NCI-H2107 (cell line): Measurements from ENCODE around the gene CCNJ.
"Not testable (repeated sequence)": the region's sequence is repeated elsewhere in the genome, so short reads cannot be mapped to it uniquely, and the experiment has no call there.

ENCODE experiments used
- DNase-seq: peaks from one replicate; lab custom pipeline; 2025; lab: John Stamatoyannopoulos, UW

CCNJ gene, protein sequence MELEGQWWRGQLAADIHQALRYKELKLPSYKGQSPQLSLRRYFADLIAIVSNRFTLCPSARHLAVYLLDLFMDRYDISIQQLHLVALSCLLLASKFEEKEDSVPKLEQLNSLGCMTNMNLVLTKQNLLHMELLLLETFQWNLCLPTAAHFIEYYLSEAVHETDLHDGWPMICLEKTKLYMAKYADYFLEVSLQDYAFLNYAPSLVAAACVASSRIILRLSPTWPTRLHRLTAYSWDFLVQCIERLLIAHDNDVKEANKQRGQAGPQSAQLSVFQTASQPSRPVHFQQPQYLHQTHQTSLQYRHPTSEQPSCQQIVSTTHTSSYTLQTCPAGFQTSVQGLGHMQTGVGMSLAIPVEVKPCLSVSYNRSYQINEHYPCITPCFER

DNA sequence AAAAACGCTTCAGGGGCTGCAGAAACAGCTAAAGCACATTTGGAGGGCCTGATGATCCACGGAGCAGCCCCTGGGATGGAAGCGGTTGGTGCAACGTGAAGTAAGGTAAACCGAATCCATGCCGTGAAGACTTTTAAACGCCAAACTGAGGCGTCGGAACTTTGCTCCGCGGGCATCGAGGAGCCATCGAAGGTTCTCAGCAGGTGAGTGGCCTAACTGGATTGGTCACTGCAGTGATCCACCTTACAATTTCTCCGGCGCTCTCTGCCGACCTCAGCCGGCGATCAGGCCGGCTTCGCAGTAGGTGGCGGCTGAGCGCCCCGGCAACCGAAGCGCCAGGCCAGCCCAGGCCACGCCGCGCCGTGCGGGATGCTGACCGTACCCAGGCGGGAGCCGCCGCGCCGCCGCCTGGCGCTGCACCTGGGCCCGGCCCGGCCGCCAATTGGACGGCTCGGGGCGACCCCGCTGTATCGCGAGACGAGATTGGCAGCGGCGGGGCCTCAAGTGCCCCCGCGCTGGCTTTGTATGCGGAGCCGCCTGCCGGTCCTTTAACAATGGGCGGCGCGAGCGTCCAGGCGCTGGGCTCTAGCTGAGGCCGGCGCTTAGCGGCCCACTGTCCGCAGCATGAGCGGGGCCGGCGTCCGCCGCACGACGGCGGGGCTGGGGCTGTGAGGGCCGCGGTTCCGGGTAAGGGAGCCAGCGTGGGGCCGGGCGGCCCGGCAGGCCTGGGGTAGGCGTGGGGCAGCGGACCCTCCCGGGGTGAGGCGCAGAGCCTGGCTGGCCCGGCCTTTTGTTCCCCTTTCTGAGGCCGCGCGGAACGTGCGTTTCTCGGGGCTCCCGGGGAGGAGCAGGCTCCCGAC, at the start of gene CCNJ:
Gene CCNJ, plus strand, starts transcription at position 551 of the 860 bp plus-strand sequence. CDS start 811 bp downstream, outside the sequence.
- peak; percentile 65 for DNase-seq

DNA sequence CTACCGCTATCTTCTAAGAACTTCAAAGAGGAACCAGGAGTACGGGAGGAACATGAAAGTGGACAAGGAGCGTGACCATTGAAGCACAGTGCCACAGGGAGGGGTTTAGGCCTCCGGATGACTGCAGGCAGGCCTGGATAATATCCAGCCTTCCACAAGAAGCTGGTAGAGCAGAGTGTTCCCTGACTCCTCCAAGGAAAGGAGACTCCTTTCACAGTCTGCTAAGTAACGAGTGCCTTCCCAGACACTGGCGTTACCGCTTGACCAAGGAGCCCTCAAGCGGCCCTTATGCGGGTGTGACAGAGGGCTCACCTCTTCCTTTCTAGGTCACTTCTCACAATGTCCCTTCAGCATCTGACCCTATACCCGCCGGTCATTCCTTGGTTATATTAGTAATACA, 49.0 kb upstream of the CCNJ start:
- DNase-seq, result not testable (repeated sequence)

DNA sequence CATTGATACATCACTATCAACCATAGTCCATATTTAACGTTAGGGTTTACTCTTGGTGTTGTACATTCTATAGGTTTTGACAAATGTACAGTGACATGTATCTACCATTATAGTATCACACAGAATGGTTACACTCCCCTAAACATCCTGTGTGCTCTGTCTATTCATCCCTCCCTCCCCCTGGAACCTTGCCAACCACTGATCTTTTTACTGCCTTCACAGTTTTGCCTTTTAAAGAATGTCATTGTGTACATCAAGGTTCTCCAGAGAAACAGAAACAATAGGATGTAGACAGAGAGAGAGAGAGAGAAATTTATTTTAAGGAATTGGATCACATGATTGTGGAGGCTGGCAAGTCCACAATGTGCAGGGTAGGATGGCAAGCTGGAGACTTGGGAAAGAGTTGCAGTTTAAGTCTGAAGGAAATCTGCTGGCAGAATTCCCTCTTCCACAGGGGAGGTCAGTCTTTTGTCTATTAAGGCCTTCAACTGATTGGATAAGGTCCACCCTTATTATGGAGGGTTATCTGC, 45.1 kb upstream of the CCNJ start:
- no peak for DNase-seq

DNA sequence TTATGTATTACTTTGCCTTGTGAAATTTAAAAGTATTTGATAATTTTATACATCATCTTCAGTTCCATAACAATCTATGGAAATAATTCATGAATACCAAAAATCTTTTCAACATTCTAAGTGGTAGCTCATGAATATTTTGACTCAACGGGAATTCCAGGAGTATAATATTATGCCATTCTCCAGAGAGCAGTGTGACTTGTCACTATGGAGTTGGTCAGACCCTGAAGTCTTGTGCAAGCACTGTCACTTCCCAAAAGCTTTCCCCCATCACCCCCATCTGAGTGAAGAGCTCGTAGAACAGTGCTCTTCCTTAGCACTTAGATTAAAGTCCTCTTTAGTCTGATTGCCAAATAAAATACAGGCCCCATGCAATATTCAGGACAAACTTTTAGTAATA, 29.4 kb upstream of the CCNJ start:
- no peak for DNase-seq

DNA sequence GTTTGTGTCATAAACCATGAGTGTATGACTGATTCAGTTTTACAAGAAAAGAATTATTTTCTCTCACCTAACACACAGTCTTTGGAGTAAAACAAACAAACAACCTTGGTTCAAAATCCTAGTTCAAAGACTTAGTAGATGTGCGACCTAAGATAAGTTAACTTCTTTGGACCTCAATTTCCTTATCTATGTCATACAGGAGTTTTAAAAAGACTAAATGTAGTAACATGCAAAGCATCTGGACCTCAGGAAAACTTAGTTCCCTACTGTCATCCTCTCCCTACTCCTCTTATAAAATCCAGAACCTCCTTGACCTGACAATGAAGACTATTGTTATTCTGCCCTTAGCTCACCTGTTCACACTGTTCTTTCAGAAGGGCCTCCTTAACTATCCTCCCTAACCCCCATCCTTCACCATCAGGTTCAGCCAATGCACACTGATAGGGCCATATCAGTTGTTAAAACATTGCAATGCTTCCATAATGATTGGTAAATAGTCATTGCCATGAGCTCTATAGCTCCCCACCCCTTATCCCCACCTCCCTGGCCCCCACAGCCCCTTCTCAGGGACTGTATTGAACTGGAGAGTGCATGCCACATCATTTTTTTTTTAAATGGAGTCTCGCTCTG, 28.8 kb upstream of the CCNJ start:
- DNase-seq, result no peak

DNA sequence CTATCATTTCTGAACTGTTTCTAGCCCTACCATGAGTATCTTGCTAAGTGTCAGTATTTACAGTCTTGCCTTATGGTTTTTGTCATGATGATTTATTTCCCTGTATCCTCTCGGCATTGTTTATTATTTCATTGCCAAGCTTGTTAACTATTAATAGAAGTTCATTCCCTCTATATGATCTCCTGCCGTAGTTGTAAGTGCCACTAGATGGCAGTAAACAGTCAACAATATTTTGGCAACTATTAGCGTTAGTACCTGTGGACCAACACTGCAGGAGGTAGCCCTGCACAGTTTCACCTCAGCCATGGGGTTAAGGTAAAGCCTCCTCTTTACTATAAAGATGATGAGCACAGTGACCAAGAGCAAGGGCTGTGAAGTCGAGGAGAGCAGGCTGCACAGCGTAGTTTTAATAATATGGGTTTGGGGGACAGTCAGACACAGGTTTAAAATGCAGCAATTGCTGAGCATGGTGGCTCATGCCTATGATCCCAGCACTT, 26.1 kb upstream of the CCNJ start:
- DNase-seq, result no peak

DNA sequence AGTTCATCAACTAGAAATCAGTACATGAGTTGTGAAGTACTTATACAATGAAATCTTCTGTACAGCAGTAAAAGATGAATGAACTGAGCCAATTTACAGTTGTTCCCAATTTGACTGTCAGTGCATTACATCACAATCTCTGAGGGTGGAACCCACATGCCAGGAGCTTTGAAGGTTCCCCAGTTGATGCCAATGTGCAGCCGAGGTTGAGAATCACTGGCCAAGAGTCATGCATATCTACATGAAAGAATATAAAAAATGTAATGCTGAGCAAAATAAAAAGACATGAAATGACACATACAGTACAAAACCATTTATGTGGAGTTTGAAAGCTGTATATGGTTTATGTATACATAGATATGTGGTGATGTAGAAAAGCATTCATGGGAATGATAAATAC, 22.1 kb upstream of the CCNJ start:
- DNase-seq, result no peak

DNA sequence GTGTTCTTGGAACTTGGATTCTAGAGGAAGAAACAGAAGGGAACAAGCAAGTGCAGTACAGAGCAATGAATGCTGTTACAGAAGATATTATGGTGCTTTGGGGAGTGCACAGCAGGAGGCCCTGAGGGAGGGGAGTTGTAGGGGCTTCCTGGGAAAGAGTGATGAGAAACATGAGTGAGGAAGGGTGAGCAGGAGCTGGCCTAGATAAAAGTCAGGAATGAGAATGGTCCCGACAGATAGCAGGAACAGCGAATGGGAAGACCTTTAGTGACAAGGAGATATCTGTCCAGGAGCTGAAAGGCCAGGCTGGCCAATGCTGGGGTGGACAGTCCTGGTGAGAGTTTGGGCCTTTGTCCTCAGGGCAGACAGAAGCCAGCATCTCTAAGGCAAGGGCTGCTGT, 20.6 kb upstream of the CCNJ start:
- no peak for DNase-seq

DNA sequence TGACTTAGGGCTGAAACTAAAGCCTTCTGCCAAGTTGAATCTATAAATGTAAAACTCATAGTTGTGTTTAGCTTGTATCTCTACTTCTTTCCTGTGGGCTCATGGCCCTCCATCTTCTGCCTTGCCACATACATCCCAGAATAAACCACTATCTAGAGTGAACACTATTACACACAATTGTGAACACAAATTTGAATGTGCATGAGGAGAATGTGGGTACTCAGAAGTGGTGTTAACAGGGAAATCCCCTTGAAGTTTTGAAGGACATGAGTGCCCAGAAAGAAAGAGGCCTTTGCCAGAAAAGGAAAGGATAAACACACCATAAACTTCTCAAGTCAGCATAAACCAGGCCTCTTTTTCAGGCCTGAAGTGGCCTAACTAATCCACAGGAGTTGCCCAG, 20.2 kb upstream of the CCNJ start:
- no peak for DNase-seq

DNA sequence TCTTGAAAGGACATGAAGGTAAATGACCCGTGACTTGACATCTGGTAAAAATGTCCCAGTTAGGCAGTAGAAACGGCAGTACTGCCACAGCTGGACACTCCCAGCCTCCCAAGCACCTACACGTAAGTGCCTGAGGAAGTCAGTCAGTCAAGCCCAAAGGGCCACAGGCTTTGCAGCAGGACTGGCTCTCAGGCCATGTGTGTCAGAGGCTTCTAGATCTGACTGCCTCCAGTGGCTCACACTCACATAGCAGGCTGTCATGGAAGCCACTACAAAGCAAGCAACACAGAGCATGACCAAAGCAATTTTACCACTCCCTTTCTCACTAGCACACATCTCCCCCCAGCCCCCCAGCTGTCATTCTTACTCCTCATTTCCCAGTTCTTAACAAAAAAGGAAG, 17.8 kb upstream of the CCNJ start:
- no peak for DNase-seq

DNA sequence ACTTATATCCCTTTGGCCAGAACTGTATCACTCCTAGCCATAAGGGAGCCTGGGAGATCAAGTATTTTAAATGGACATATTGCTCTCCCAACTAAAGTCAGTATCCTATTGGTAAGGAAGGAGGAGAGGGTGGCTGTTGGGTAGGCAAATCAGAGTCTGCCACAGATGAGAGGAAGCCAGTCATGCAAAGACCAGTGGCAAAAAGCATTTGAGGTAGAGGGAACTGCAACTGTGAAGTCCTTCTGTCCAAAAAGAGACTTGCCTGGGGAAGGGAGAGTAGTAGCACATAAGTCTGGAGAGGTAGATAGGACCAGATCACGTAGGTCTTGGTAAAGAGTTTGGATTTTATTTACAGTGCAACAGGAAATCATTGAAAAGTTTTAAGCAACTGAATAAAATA, 8.8 kb upstream of the CCNJ start:
- DNase-seq, result no peak

DNA sequence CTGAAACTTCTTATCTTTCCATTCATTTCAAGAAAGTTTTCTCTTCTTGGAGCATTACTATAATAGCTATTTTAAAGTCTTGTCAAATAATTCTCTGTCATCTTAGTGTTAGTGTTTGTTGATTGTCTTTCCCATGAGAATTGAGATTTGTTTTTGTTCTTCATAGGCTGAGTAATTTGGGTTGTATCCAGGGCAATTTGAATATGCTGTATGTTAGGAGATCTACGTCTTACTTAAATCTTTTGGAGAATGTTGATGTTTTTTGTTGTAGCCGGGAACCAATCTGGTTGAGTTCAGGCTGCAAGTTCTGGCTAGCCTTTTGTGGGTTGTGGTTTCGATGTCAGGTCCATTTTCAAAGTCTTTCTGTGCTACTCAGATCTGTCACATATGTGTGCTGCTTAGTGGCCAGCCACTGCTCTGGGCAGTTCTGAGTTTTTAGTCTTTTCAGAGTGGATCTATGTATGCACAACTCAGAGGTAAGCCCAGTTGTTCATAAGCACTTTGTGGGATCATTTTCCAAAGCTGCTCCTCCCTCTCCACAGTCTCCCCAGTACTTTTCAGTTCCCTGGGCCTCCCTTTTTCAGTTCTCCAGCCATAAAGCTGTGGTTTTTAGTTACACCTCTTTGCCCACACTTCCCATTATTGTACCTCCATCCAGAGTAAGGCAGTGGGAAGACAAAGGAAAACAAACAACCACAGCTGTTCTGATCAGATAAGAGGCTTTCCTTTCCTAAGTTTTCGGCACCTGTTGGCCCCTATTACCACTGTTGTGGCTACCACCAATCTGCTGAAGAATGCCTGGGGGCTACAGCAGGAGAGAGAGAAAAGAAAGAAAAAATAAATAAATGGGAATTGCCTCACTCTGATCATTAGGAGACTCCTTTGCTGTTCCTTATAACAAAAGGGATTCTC, 4.7 kb upstream of the CCNJ start:
- no peak for DNase-seq

DNA sequence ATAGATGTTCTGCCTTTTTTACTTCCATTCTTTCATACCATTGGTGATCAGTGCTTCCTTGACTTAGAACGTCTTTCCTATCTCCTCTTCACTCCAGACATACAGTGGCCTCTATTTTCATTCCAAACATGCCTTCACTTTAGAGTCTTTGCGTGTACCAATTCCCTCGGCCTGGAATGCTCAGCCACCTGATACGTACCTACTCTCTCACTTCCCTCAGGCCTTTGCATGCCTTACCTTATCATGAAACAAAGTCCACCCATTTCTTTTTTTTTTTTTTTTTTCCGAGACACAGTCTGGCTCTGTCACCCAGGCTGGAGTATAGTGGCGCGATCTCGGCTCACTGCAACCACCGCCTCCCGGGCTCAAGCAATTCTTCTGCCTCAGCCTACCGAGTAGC, 2.2 kb upstream of the CCNJ start:
- no peak for DNase-seq

DNA sequence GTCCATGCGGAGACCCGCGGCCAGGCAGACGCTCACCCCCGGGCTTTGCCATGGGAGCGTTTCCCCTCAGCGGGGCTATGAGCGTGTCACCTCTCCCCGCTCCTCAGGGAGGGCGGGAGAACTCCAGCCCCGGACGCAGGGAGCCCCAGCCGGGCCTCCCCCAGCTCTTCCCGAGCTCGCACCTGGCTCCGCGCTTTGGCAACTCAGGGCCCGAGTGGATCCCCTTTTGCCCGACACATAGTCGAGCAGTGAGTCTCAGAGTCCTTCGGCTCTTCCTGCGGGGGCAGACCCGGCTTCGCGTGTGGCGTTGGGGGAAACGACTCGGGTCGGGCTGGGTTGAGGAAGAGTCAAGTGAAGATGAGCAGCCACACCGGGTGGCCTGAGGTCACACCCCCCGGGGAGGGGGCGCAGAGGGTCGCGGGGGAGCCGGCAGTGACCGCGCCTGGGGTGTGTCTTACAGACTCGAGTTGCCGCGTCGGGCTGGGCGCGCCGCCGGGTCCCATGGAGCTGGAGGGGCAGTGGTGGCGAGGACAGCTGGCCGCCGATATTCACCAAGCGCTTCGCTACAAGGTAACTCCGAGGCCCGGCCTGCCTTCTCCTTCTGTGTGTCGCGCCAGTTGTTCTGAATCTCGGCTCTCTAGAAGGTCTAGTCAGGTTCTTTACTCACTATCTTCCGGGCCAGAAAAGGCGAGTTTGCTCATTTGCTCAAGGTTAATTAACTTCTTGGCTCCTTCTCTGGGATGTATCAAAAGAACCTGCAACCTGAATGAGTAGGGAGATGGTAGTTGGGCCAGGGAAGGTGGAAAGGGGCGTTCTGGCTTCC, 721 bp downstream of the CCNJ start:
- no peak for DNase-seq

DNA sequence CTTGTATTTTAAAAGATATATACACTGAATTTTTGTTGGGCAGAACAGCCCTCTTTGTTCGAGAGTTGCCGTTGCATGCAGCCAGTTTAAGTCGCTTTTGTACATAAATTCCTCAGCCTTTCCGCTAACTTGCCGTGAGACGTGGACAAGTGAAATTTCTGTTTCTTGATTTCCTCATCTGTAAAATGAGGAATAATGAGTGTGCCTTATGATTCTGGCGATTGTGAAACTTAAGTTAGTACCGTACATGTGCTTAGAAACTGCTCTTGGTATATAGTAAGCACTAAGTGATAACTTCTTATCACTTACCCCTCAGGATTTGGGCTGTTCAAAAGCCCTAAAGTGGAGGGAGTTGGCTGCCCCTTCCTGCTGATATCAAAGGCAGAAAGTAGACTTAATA, 1.4 kb downstream of the CCNJ start:
- DNase-seq, result no peak

DNA sequence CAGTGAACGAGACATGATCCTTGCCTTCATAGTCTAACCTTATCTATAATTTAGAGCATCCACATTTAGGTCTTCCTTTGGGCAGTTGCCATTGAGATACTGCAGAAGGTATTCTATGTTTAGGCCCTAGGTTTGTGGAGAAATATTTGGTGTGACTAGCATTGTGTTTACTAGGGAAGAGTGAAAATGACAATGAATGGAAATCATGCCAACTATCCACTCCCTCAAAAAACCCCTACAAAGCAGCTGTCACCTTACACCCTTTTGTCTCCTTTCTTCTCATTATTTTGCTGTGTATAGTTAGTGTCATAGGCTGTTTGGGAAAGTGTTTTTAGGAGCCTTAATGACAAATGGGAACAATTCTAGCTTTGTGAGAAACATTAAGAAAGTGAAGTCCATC, 3.2 kb downstream of the CCNJ start:
- DNase-seq, result no peak

DNA sequence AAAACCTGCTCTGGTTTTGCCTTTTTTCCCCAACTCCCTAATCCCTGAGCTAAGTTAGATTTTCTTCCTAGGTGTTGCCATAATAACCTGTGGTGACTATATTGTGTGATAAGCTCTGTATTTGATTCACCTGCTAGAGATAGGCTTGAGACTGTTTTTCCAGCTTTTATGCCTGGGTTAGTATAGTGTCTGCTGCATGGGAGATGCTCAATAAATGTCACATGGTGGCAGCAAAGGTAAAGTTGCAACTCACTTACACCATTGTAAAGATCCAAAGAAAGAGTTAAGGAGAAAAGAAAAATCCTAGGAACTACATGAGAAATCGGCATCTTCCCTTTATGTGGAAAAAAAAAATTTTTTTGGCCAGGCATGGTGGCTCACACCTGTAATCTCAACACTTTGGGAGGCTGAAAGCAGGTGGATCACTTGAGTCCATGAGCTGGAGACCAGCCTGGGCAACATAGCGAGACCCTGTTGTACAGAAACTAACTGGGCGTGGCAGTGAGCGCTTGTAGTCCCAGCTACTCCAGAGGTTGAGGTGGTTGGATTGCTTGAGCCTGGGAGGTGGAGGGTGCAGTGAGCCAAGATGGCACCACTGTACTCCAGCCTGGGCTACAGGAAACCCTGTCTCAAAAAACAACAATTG, 3.7 kb downstream of the CCNJ start:
- no peak for DNase-seq

DNA sequence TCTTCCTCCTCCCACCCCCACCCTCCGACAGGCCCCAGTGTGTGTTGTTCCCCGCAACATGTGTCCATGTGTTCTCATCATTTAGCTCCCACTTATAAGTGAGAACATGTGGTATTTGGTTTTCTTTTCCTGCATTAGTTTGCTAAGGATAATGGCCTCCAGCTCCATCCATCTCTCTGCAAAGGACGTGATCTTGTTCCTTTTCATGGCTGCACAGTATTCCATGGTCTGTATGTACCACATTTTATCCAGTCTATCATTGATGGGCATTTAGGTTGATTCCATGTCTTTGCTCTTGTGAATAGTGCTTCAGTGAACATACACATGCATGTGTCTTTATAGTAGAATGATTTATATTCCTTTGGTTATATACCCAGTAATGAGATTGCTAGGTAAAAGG, 4.5 kb downstream of the CCNJ start:
- not testable (repeated sequence) for DNase-seq

DNA sequence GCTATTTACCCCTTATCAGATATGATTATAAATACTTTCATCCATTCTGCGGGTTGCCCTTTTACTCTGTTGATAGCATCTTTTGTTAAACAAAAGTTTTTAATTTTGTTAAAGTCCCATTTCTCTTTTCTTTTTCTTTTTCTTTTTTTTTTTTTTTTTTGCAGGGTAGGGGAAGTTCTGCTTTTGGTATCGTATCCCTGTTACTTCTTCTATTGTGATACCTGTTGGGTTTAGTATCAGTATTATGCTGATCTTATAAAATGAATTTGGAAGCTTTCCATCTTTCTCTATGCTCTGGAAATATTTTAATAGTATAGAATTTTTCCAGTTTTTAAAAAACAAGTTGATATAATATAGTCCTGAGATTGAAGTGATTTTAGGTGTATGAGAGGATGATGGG, 6.0 kb downstream of the CCNJ start:
- DNase-seq, result no peak

DNA sequence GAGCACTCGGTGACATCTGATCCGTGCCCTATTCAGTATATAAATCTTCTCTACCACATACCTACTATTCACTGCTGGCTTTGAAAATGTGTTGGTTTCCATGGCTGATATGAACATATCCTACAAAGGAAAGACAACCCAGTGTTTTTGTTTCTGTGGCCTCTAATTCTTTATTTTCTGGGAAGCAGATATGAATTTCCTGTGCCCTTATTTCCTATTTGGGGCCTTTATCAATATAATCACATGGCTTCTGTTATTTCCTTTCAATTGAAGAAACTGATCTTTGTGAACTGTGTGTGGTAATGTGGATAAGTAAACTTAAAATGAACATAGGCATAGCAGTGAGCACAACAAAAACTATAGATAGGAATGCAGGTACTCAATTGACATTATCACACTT, 10.6 kb downstream of the CCNJ start:
- no peak for DNase-seq
